SU-DHL-6 (cell line): Measurements from ENCODE around the gene PKP2.

ENCODE experiments used
- H2AFZ ChIP-seq: fragments of 200-600 bp; sonication (generic); 2 replicates; pipeline ENCODE4 v1.6.1; 2014; ENCODE audit warnings: low read depth, mild to moderate bottlenecking, moderate library complexity, mixed read lengths, antibody characterized with exemption, low read length; ENCODE audit not compliant: severe bottlenecking
- H3F3A ChIP-seq: fragments of 200-600 bp; shearing (Covaris generic); 2 replicates; pipeline ENCODE4 v1.6.0; 2016; ENCODE audit warnings: antibody characterized with exemption, mild to moderate bottlenecking; ENCODE audit not compliant: insufficient read depth
- H3K27ac ChIP-seq: fragments of 200-600 bp; sonication (generic); 2 replicates; pipeline ENCODE4 v1.5.1; 2016; ENCODE audit warnings: low read depth, mild to moderate bottlenecking, low read length, moderate library complexity, mixed read lengths
- H3K27me3 ChIP-seq: fragments of 200-600 bp; sonication (generic), shearing (Covaris generic); 2 replicates; pipeline ENCODE4 v1.6.0; 2014; ENCODE audit warnings: mild to moderate bottlenecking, low read length
- H3K36me3 ChIP-seq: fragments of 200-600 bp; sonication (generic); 2 replicates; pipeline ENCODE4 v1.6.1; 2014; ENCODE audit warnings: mild to moderate bottlenecking, low read length, mixed read lengths
- H3K4me2 ChIP-seq: fragments of 300-600, 200-600 bp; shearing (Covaris generic), sonication (generic); 2 replicates; pipeline ENCODE4 v1.6.0; 2014; ENCODE audit warnings: low read length, low read depth, mild to moderate bottlenecking; ENCODE audit not compliant: poor library complexity, severe bottlenecking
- H3K4me3 ChIP-seq: fragments of 200-600 bp; sonication (generic); 2 replicates; pipeline ENCODE4 v1.5.1; 2014; ENCODE audit warnings: antibody characterized with exemption, low read length, mild to moderate bottlenecking, mixed read lengths; ENCODE audit not compliant: insufficient read depth, poor library complexity, severe bottlenecking
- H3K79me2 ChIP-seq: fragments of 200-600 bp; sonication (generic); 2 replicates; pipeline ENCODE4 v1.6.1; 2014; ENCODE audit warnings: mild to moderate bottlenecking, low read length, moderate library complexity; ENCODE audit not compliant: insufficient read depth
- H3K9ac ChIP-seq: fragments of 200-600 bp; sonication (generic); 2 replicates; pipeline ENCODE4 v1.7.0; 2014; ENCODE audit warnings: mild to moderate bottlenecking, low read length
- H3K9me2 ChIP-seq: fragments of 200-600 bp; sonication (generic); replicated peaks from 2 replicates; pipeline ENCODE4 v1.6.1; 2014; ENCODE audit warnings: low read length; ENCODE audit not compliant: insufficient read depth
- H3K9me3 ChIP-seq: fragments of 200-600 bp; sonication (generic); 2 replicates; pipeline ENCODE4 v1.6.1; 2014; ENCODE audit warnings: low read length, mixed read lengths; ENCODE audit not compliant: insufficient read depth
- H4K20me1 ChIP-seq: fragments of 200-600 bp; sonication (generic); 2 replicates; pipeline ENCODE4 v1.6.1; 2014; ENCODE audit warnings: low read depth, mild to moderate bottlenecking, antibody characterized with exemption, low read length, moderate library complexity, mixed read lengths
- CTCF ChIP-seq: fragments of 200-600 bp; sonication (generic); IDR thresholded peaks from one replicate; pipeline ENCODE4 v1.5.1; 2017; ENCODE audit warnings: antibody characterized with exemption, mild to moderate bottlenecking, low read length, moderate library complexity; ENCODE audit not compliant: insufficient read depth, poor library complexity, severe bottlenecking
- EZH2phosphoT487 ChIP-seq: fragments of 200-600 bp; sonication (generic), shearing (Covaris generic); conservative IDR thresholded peaks from 2 replicates; pipeline ENCODE4 v1.6.1; 2018; ENCODE audit warnings: mild to moderate bottlenecking, antibody characterized with exemption, low read length, moderate library complexity, mixed read lengths

The PKP2 gene

GRCh38 chr12:32777159-32777558 lies 119.4 kb downstream of the PKP2 start:
- Histone ChIP-seq H3K4me2 (no peak overlapping the region), H3K27ac (no peak overlapping the region), H3K79me2 (no peaks in the 10 kb centered on the region), H3K9ac (no peak overlapping the region), H3K9me3 (no peaks in the 10 kb centered on the region), H3F3A (no peaks in the 10 kb centered on the region), H2AFZ (no peak overlapping the region), H4K20me1 (no peaks in the 10 kb centered on the region), H3K36me3 (no peaks in the 10 kb centered on the region), H3K9me2 (no peaks in the 10 kb centered on the region), H3K4me3 (no peak overlapping the region), H3K27me3 (0 out of 2 replicates have a peak, but pooled peaks cover 8% of the 10 kb centered on the region)
- TF ChIP-seq CTCF, result no peak
- no peak for TF ChIP-seq EZH2phosphoT487

DNA sequence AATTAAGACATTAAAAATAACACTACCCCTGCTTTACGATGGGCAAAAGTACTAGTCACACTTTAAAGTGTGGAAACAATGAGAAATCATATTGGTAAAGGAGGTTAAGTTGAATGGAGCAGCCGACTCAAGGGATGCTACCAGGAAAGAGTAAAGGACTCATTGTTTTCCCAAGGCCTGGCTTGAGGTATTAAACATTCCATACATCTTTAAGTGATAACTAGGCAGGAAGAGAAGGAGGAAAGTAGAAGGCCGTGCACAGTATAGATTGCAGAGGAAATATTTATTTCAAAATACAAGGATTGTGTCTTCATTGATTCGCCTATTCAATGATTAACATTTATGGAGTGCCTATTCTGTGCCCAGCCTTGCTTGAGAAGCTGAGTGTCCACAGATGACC lies 120.3 kb downstream of the PKP2 start:
- Histone ChIP-seq H3K4me2 (no peak overlapping the region), H3F3A (no peaks in the 10 kb centered on the region), H4K20me1 (no peaks in the 10 kb centered on the region), H3K27ac (no peak overlapping the region), H3K27me3 (0 out of 2 replicates have a peak, but pooled peaks cover 8% of the 10 kb centered on the region), H2AFZ (no peak overlapping the region), H3K4me3 (no peak overlapping the region), H3K9ac (no peak overlapping the region), H3K36me3 (no peaks in the 10 kb centered on the region), H3K79me2 (no peaks in the 10 kb centered on the region), H3K9me2 (no peaks in the 10 kb centered on the region), H3K9me3 (no peaks in the 10 kb centered on the region)
- no peak for TF ChIP-seq EZH2phosphoT487
- TF ChIP-seq CTCF, result no peak

GRCh38 chr12:32773691-32774090 lies 122.9 kb downstream of the PKP2 start:
- TF ChIP-seq EZH2phosphoT487 (no peak), CTCF (no peak)
- Histone ChIP-seq H3K9ac (no peak overlapping the region), H4K20me1 (no peaks in the 10 kb centered on the region), H3K4me3 (no peak overlapping the region), H3K36me3 (no peaks in the 10 kb centered on the region), H3K4me2 (no peak overlapping the region), H3K9me3 (no peaks in the 10 kb centered on the region), H3K27ac (no peak overlapping the region), H3K79me2 (no peaks in the 10 kb centered on the region), H3K27me3 (no peaks in the 10 kb centered on the region), H3F3A (no peaks in the 10 kb centered on the region), H2AFZ (no peak overlapping the region), H3K9me2 (no peaks in the 10 kb centered on the region)

- no peaks in the 10 kb centered on the region for H3K27me3 ChIP-seq
- H3F3A ChIP-seq, result no peaks in the 10 kb centered on the region
- H3K79me2 ChIP-seq, result no peaks in the 10 kb centered on the region
- H3K36me3 ChIP-seq, result no peaks in the 10 kb centered on the region
- TF ChIP-seq EZH2phosphoT487 (no peak), CTCF (no peak)
- no peaks in the 10 kb centered on the region for H3K9me2 ChIP-seq
- no peaks in the 10 kb centered on the region for H3K9me3 ChIP-seq
- no peak overlapping the region for H3K9ac ChIP-seq
- no peak overlapping the region for H3K4me3 ChIP-seq
- no peaks in the 10 kb centered on the region for H4K20me1 ChIP-seq
- H3K4me2 ChIP-seq, result no peak overlapping the region
- H2AFZ ChIP-seq, result no peak overlapping the region
- no peak overlapping the region for H3K27ac ChIP-seq
These were observed 126.4 kb downstream of the PKP2 start for GRCh38 chr12:32770141-32770540.
